Spleen (tissue), 7 donors: ENCODE data around the gene PIKFYVE.

ENCODE experiments used
- CTCF ChIP-seq, 11 experiments: fragments of 200-600 bp in 7 of 11; fragments of 450-650 bp in 4 of 11; sonication (generic) in 4 of 11; IDR thresholded peaks in 8 of 11; conservative IDR thresholded peaks in 3 of 11; 1 replicate in 7 of 11; 2 replicates in 4 of 11; pipeline versions ENCODE4 v1.4.0 to v1.8.0; 2016 to 2021; ENCODE audit warnings: antibody characterized with exemption in 11 of 11, inconsistent platforms in 4 of 11, mild to moderate bottlenecking in 1 of 11
- POLR2A ChIP-seq, 3 donors: fragments of 450-650 bp; IDR thresholded peaks; one replicate each; pipeline ENCODE4 v1.5.1; 2017; ENCODE audit warnings: antibody characterized with exemption in 3 of 3, mild to moderate bottlenecking in 1 of 3
- donor health status: DM: no; HTN: no; CAD: no; lungs with moderate emphysema.
- donor health status: DM: no; HTN: no; CAD: no.
- donor health status: DM: no; HTN: no; CAD: no.

- TF ChIP-seq CTCF (IDR thresholded peaks at IDR 0.05 in 8 of 11, conservative IDR thresholded peaks at IDR 0.05 in 3 of 11), result no peak
- no peak for TF ChIP-seq POLR2A (IDR thresholded peaks at IDR 0.05)
These were observed 41.3 kb upstream of the PIKFYVE start for GRCh38 chr2:208224802-208225201.
